Lung (tissue), 12 donors: Measurements from ENCODE around the gene TBX2. TPM values are rescaled to one million over a fixed set of nuclear protein-coding genes. Genes with fewer than 3 reads are reported as not detected.

ENCODE experiments used
- ATAC-seq: fragments of 200-7000 bp; cut with Tn5 transposase; one replicate; pipeline ENCODE4 v1.9.1; 2020; ENCODE audit warnings: moderate number of reproducible peaks; ENCODE audit not compliant: insufficient read depth, low FRiP score
- DNase-seq, 3 donors: peaks; one replicate each; pipeline ENCODE4 v3.0.0-alpha.2; 2013 to 2017
- H3K27ac ChIP-seq, 2 donors: one replicate each; pipeline ENCODE4 v1.5.1; 2013; ENCODE audit warnings: mild to moderate bottlenecking in 2 of 2, moderate library complexity in 2 of 2, control low read depth in 1 of 2, inconsistent platforms in 1 of 2, low read depth in 1 of 2, low read length in 1 of 2
- H3K27me3 ChIP-seq, 3 donors: one replicate each; pipeline ENCODE4 v1.5.1; 2013; ENCODE audit warnings: low read length in 2 of 3; ENCODE audit not compliant: control insufficient read depth in 3 of 3, insufficient read depth in 3 of 3
- H3K36me3 ChIP-seq, 4 donors: one replicate each; pipeline ENCODE4 v1.5.1; 2013; ENCODE audit warnings: low read length in 4 of 4, mild to moderate bottlenecking in 1 of 4, moderate library complexity in 1 of 4; ENCODE audit not compliant: control insufficient read depth in 4 of 4, insufficient read depth in 4 of 4
- H3K4me1 ChIP-seq, 5 donors: one replicate each; pipeline ENCODE4 v1.5.1; 2013; ENCODE audit warnings: low read length in 5 of 5, mild to moderate bottlenecking in 2 of 5, moderate library complexity in 1 of 5; ENCODE audit not compliant: control insufficient read depth in 5 of 5, insufficient read depth in 5 of 5
- H3K4me3 ChIP-seq: one replicate; pipeline ENCODE4 v1.5.1; 2013; ENCODE audit warnings: mild to moderate bottlenecking, control low read depth, moderate library complexity
- H3K9ac ChIP-seq, 2 donors: one replicate each; pipeline ENCODE4 v1.5.1; 2013; ENCODE audit warnings: low read length in 2 of 2, control low read depth in 1 of 2; ENCODE audit not compliant: insufficient read depth in 1 of 2
- H3K9me3 ChIP-seq, 4 donors: one replicate each; pipeline ENCODE4 v1.5.1; 2013; ENCODE audit warnings: low read length in 3 of 4, mild to moderate bottlenecking in 1 of 4, moderate library complexity in 1 of 4; ENCODE audit not compliant: control insufficient read depth in 4 of 4, insufficient read depth in 3 of 4
- CTCF ChIP-seq: IDR thresholded peaks from 2 replicates; pipeline ENCODE4 v1.5.1; 2012; ENCODE audit warnings: mild to moderate bottlenecking; ENCODE audit errors: control extremely low read depth, extremely low read depth
- WGBS, 2 donors: extraction: QIAGEN DNeasy Blood & Tissue Kit; methylation state at CpG; one replicate each; pipeline ENCODE4 v1.1.7; 2013; 5-methylcytosine and 5-hydroxymethylcytosine counted together
- polyA plus RNA-seq, 2 donors: library from polyadenylated mRNA; stranded (reverse); fragments of 200-250 nt; gene quantifications; one replicate each; pipeline ENCODE4 v1.2.1, GENCODE V29; 2013
- total RNA-seq, 2 donors: library from RNA; depleted of rRNA in 1 of 2; stranded (reverse); fragments of >200 nt in 1 of 2; gene quantifications; one replicate each; pipeline ENCODE4 v1.2.1, GENCODE V29; 2014 to 2021
- donor health status: control.
- donor health status: control.
- donor health status: Bipolar disorder and iron deficiency.
- donor health status: healthy.
- donor health status: DM: yes; HTN: yes; CAD: no.

TBX2 gene
- total and polyA plus RNA-seq, 4 donors: 44.5 to 155 (median 79.2) TPM

- H3K4me3 ChIP-seq: peak overlapping the region; percentile 47
- ATAC-seq: no peak
Observed at GRCh38 chr17:61395983-61396585, 3.6 kb upstream of the TBX2 start.

GRCh38 chr17:61396586-61397085, 3.0 kb upstream of the TBX2 start:
- Histone ChIP-seq H3K4me1 (peaks cover 0 to 19% (median 8%) of the 10 kb centered on the region in 5 donors), H3K27ac (peak overlapping the region; percentile 75 to 93), H3K9ac (peak overlapping the region in 1 of 2 donors; percentile 68), H3K9me3 (peaks cover 0 to 2% (median 0%) of the 10 kb centered on the region in 4 donors), H3K4me3 (peak overlapping the region; percentile 47), H3K36me3 (peaks cover 0 to 28% (median 4%) of the 10 kb centered on the region in 4 donors), H3K27me3 (peaks cover 0 to 28% (median 0%) of the 10 kb centered on the region in 3 donors)
- no peak for TF ChIP-seq CTCF
- ATAC-seq (no peak), DNase-seq (peak in 2 of 3 donors; percentile 62 to 67)
- WGBS, 2 donors: 4 to 5% methylated on average over 45 to 46 of the region's 46 CpGs

More at GRCh38 chr17:61395983-61396585, 3.6 kb upstream of the TBX2 start:
- H3K36me3 ChIP-seq: peaks cover 0 to 23% (median 1%) of the 10 kb centered on the region in 4 donors
- H3K4me1 ChIP-seq: peaks cover 0 to 24% (median 8%) of the 10 kb centered on the region in 5 donors
- H3K9me3 ChIP-seq: peaks cover 0 to 2% (median 0%) of the 10 kb centered on the region in 4 donors
- H3K9ac ChIP-seq: peak overlapping the region in 1 of 2 donors; percentile 68
- DNase-seq: peak; percentile 75 to 82 (median 79)
- WGBS, 2 donors: 10 to 15% methylated on average over 59 to 63 of the region's 63 CpGs
- H3K27me3 ChIP-seq: peaks cover 0 to 23% (median 0%) of the 10 kb centered on the region in 3 donors
- peak overlapping the region; percentile 75 to 93 for H3K27ac ChIP-seq
- no peak for TF ChIP-seq CTCF

GRCh38 chr17:61397086-61397842, 2.4 kb upstream of the TBX2 start:
- 2 to 3% methylated on average over 46 to 67 of the region's 67 CpGs for WGBS, 2 donors
- peaks cover 0 to 34% (median 8%) of the 10 kb centered on the region in 4 donors for H3K36me3 ChIP-seq
- H3K27ac ChIP-seq: peak overlapping the region; percentile 75 to 93
- H3K9me3 ChIP-seq: peaks cover 0 to 2% (median 0%) of the 10 kb centered on the region in 4 donors
- H3K27me3 ChIP-seq: peaks cover 0 to 31% (median 0%) of the 10 kb centered on the region in 3 donors
- H3K4me1 ChIP-seq: peaks cover 0 to 18% (median 8%) of the 10 kb centered on the region in 5 donors
- peak overlapping the region in 1 of 2 donors; percentile 82 for H3K9ac ChIP-seq
- DNase-seq (peak; percentile 94 to 96 (median 95)), ATAC-seq (peak; percentile 5)
- H3K4me3 ChIP-seq: peak overlapping the region; percentile 77
- no peak for TF ChIP-seq CTCF
